HG03108 (cell line): ENCODE data around the gene LILRA6.
A peak's percentile ranks its signal among the peaks of the same experiment; 100 is the strongest.
"Not testable (repeated sequence)": the region's sequence is repeated elsewhere in the genome, so short reads cannot be mapped to it uniquely, and the experiment has no call there.

ENCODE experiments used
- ATAC-seq: cut with Tn5 transposase; IDR thresholded peaks from one replicate; pipeline ENCODE4 v1.9.1; 2021; ENCODE audit warnings: moderate library complexity; ENCODE audit not compliant: unreplicated experiment

LILRA6 gene

GRCh38 chr19:54242646-54243045, at the start of gene LILRA6:
Gene LILRA6, minus strand, starts transcription at chr19:54242790.
- not testable (repeated sequence) for ATAC-seq

- ATAC-seq, result not testable (repeated sequence)
Observed at GRCh38 chr19:54289160-54289559, 46.6 kb upstream of the LILRA6 start.

GRCh38 chr19:54287456-54287855, 44.9 kb upstream of the LILRA6 start:
- ATAC-seq, result no peak

GRCh38 chr19:54286283-54286682, 43.7 kb upstream of the LILRA6 start:
- ATAC-seq, result not testable (repeated sequence)

- peak; percentile 40 for ATAC-seq
Observed at GRCh38 chr19:54285427-54286056, 43.0 kb upstream of the LILRA6 start.

- ATAC-seq, result no peak
Observed at GRCh38 chr19:54282686-54283470, 40.3 kb upstream of the LILRA6 start.

GRCh38 chr19:54281729-54282075, 39.1 kb upstream of the LILRA6 start:
- not testable (repeated sequence) for ATAC-seq

- no peak for ATAC-seq
Observed at GRCh38 chr19:54281007-54281728, 38.6 kb upstream of the LILRA6 start, which contains the start of gene LILRB2. Gene LILRB2, minus strand, starts transcription at chr19:54281110. Its CDS starts 614 bp downstream, at chr19:54280496.

GRCh38 chr19:54280441-54280840, 37.9 kb upstream of the LILRA6 start:
- ATAC-seq, result not testable (repeated sequence)

GRCh38 chr19:54280025-54280424, 37.4 kb upstream of the LILRA6 start:
- ATAC-seq, result not testable (repeated sequence)

- ATAC-seq, result no peak
Observed at GRCh38 chr19:54279406-54279962, 36.9 kb upstream of the LILRA6 start.

GRCh38 chr19:54278571-54279195, 36.1 kb upstream of the LILRA6 start:
- not testable (repeated sequence) for ATAC-seq

GRCh38 chr19:54278056-54278455, 35.5 kb upstream of the LILRA6 start:
- not testable (repeated sequence) for ATAC-seq

GRCh38 chr19:54277111-54277615, 34.6 kb upstream of the LILRA6 start:
- ATAC-seq, result not testable (repeated sequence)

- no peak for ATAC-seq
Observed at GRCh38 chr19:54275951-54276350, 33.4 kb upstream of the LILRA6 start.

GRCh38 chr19:54274516-54274915, 31.9 kb upstream of the LILRA6 start:
- not testable (repeated sequence) for ATAC-seq

- ATAC-seq, result no peak
Observed at GRCh38 chr19:54273821-54274220, 31.2 kb upstream of the LILRA6 start.

GRCh38 chr19:54272181-54272580, 29.6 kb upstream of the LILRA6 start:
- not testable (repeated sequence) for ATAC-seq

- not testable (repeated sequence) for ATAC-seq
Observed at GRCh38 chr19:54271587-54271986, 29.0 kb upstream of the LILRA6 start.

GRCh38 chr19:54271106-54271505, 28.5 kb upstream of the LILRA6 start:
- no peak for ATAC-seq

- no peak for ATAC-seq
Observed at GRCh38 chr19:54268936-54269335, 26.3 kb upstream of the LILRA6 start.
